Nucleus accumbens (tissue), 56 donors: ENCODE measurements around the gene HOXD4.

Experiments
- DNase-seq, 56 donors: peaks; one replicate each; lab custom pipeline; 2025; lab: John Stamatoyannopoulos, UW

Gene HOXD4

GRCh38 chr2:176112375-176113302 lies 38.7 kb upstream of the HOXD4 start:
- no peak for DNase-seq

GRCh38 chr2:176114120-176114929 lies 37.0 kb upstream of the HOXD4 start:
- no peak for DNase-seq

GRCh38 chr2:176114930-176115625 lies 36.3 kb upstream of the HOXD4 start:
- no peak for DNase-seq

GRCh38 chr2:176115883-176116813 lies 35.2 kb upstream of the HOXD4 start, which contains the start of gene HOXD10:
TSS of gene HOXD10 (plus strand) at chr2:176116778. CDS start at chr2:176116834, 56 bp downstream.
- DNase-seq = no peak

GRCh38 chr2:176117162-176117822 lies 34.1 kb upstream of the HOXD4 start:
- no peak for DNase-seq

- no peak for DNase-seq
Measured at GRCh38 chr2:176117823-176118371, 33.5 kb upstream of the HOXD4 start.

GRCh38 chr2:176118601-176119339 lies 32.6 kb upstream of the HOXD4 start:
- no peak for DNase-seq

- no peak for DNase-seq
Measured at GRCh38 chr2:176120364-176121189, 30.8 kb upstream of the HOXD4 start.

GRCh38 chr2:176121190-176122051 lies 29.9 kb upstream of the HOXD4 start:
- no peak for DNase-seq

GRCh38 chr2:176122052-176122682 lies 29.2 kb upstream of the HOXD4 start:
- no peak for DNase-seq

- no peak for DNase-seq
Measured at GRCh38 chr2:176122683-176123410, 28.5 kb upstream of the HOXD4 start, which contains the start of gene HOXD9. TSS of gene HOXD9 (plus strand) at chr2:176122719. CDS start at chr2:176122769, 50 bp downstream.

GRCh38 chr2:176123411-176124109 lies 27.8 kb upstream of the HOXD4 start:
- no peak for DNase-seq

GRCh38 chr2:176124110-176124946 lies 27.0 kb upstream of the HOXD4 start:
- no peak for DNase-seq
